Lung (tissue), 12 donors: ENCODE data around the gene CCDC57. TPM values are rescaled to one million over a fixed set of nuclear protein-coding genes. Genes with fewer than 3 reads are reported as not detected.

Experiments
- ATAC-seq: fragments of 200-7000 bp; cut with Tn5 transposase; one replicate; pipeline ENCODE4 v1.9.1; 2020; ENCODE audit warnings: moderate number of reproducible peaks; ENCODE audit not compliant: insufficient read depth, low FRiP score
- DNase-seq, 3 donors: peaks; one replicate each; pipeline ENCODE4 v3.0.0-alpha.2; 2013 to 2017
- H3K27ac ChIP-seq, 2 donors: one replicate each; pipeline ENCODE4 v1.5.1; 2013; ENCODE audit warnings: mild to moderate bottlenecking in 2 of 2, moderate library complexity in 2 of 2, control low read depth in 1 of 2, inconsistent platforms in 1 of 2, low read depth in 1 of 2, low read length in 1 of 2
- H3K27me3 ChIP-seq, 3 donors: one replicate each; pipeline ENCODE4 v1.5.1; 2013; ENCODE audit warnings: low read length in 2 of 3; ENCODE audit not compliant: control insufficient read depth in 3 of 3, insufficient read depth in 3 of 3
- H3K36me3 ChIP-seq, 4 donors: one replicate each; pipeline ENCODE4 v1.5.1; 2013; ENCODE audit warnings: low read length in 4 of 4, mild to moderate bottlenecking in 1 of 4, moderate library complexity in 1 of 4; ENCODE audit not compliant: control insufficient read depth in 4 of 4, insufficient read depth in 4 of 4
- H3K4me1 ChIP-seq, 5 donors: one replicate each; pipeline ENCODE4 v1.5.1; 2013; ENCODE audit warnings: low read length in 5 of 5, mild to moderate bottlenecking in 2 of 5, moderate library complexity in 1 of 5; ENCODE audit not compliant: control insufficient read depth in 5 of 5, insufficient read depth in 5 of 5
- H3K4me3 ChIP-seq: one replicate; pipeline ENCODE4 v1.5.1; 2013; ENCODE audit warnings: mild to moderate bottlenecking, control low read depth, moderate library complexity
- H3K9ac ChIP-seq, 2 donors: one replicate each; pipeline ENCODE4 v1.5.1; 2013; ENCODE audit warnings: low read length in 2 of 2, control low read depth in 1 of 2; ENCODE audit not compliant: insufficient read depth in 1 of 2
- H3K9me3 ChIP-seq, 4 donors: one replicate each; pipeline ENCODE4 v1.5.1; 2013; ENCODE audit warnings: low read length in 3 of 4, mild to moderate bottlenecking in 1 of 4, moderate library complexity in 1 of 4; ENCODE audit not compliant: control insufficient read depth in 4 of 4, insufficient read depth in 3 of 4
- WGBS, 2 donors: extraction: QIAGEN DNeasy Blood & Tissue Kit; methylation state at CpG; one replicate each; pipeline ENCODE4 v1.1.7; 2013; 5-methylcytosine and 5-hydroxymethylcytosine counted together
- polyA plus RNA-seq, 2 donors: library from polyadenylated mRNA; stranded (reverse); fragments of 200-250 nt; gene quantifications; one replicate each; pipeline ENCODE4 v1.2.1, GENCODE V29; 2013
- total RNA-seq, 2 donors: library from RNA; depleted of rRNA in 1 of 2; stranded (reverse); fragments of >200 nt in 1 of 2; gene quantifications; one replicate each; pipeline ENCODE4 v1.2.1, GENCODE V29; 2014 to 2021
- TF ChIP-seq, protein P1 (sequence below): IDR thresholded peaks from 2 replicates; pipeline ENCODE4 v1.5.1; 2012; ENCODE audit warnings: mild to moderate bottlenecking; ENCODE audit errors: control extremely low read depth, extremely low read depth
- donor health status: control.
- donor health status: control.
- donor health status: Bipolar disorder and iron deficiency.
- donor health status: healthy.
- donor health status: DM: yes; HTN: yes; CAD: no.

The CCDC57 gene
- total and polyA plus RNA-seq, 4 donors, result 33.2 to 128 (median 74.9) TPM

DNA sequence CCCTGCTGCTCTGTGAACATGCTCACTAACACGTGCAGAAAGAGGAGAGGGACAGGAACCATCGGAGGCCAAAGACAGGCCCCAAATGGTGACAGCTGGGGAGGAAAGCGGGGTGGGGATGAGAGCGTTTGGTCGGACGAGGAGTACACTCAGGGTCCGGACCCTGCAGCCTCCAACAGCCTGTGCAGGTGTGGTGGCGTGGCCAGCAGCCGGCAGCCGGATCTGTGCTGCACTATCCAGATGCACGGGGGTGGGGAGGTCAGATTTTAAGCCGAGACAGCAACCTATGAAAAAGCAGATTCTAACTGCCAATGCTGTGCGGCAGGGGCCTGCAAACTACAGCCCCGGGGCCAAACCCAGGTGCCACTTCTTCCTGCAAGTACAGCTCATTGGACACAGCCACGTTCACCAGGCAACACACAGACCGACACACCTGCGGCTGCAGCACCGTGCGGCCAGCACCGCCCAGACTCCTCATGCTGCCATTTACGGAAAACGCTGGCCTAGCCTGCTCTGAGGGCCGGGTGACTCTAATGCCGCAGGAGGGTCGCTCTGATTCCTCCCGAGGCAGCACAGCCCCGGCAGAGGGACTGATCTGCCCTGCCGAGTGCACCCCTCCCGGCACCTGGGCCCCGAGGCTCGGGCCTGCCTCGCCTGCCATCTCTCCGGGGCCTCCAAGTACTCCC lies 37.4 kb upstream of the CCDC57 start:
- H3K4me1 ChIP-seq, result peaks cover 0 to 5% (median 0%) of the 10 kb centered on the region in 5 donors
- no peaks in the 10 kb centered on the region for H3K27me3 ChIP-seq
- H3K9me3 ChIP-seq, result no peaks in the 10 kb centered on the region
- no peak overlapping the region for H3K4me3 ChIP-seq
- TF ChIP-seq, protein P1, sequence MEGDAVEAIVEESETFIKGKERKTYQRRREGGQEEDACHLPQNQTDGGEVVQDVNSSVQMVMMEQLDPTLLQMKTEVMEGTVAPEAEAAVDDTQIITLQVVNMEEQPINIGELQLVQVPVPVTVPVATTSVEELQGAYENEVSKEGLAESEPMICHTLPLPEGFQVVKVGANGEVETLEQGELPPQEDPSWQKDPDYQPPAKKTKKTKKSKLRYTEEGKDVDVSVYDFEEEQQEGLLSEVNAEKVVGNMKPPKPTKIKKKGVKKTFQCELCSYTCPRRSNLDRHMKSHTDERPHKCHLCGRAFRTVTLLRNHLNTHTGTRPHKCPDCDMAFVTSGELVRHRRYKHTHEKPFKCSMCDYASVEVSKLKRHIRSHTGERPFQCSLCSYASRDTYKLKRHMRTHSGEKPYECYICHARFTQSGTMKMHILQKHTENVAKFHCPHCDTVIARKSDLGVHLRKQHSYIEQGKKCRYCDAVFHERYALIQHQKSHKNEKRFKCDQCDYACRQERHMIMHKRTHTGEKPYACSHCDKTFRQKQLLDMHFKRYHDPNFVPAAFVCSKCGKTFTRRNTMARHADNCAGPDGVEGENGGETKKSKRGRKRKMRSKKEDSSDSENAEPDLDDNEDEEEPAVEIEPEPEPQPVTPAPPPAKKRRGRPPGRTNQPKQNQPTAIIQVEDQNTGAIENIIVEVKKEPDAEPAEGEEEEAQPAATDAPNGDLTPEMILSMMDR, result no peak
- DNase-seq (no peak), ATAC-seq (no peak)
- 93 to 95% methylated on average over 32 to 33 of the region's 33 CpGs for WGBS, 2 donors
- H3K9ac ChIP-seq, result no peak overlapping the region
- H3K36me3 ChIP-seq, result peaks cover 36 to 94% (median 61%) of the 10 kb centered on the region in 4 donors
- H3K27ac ChIP-seq, result no peak overlapping the region

DNA sequence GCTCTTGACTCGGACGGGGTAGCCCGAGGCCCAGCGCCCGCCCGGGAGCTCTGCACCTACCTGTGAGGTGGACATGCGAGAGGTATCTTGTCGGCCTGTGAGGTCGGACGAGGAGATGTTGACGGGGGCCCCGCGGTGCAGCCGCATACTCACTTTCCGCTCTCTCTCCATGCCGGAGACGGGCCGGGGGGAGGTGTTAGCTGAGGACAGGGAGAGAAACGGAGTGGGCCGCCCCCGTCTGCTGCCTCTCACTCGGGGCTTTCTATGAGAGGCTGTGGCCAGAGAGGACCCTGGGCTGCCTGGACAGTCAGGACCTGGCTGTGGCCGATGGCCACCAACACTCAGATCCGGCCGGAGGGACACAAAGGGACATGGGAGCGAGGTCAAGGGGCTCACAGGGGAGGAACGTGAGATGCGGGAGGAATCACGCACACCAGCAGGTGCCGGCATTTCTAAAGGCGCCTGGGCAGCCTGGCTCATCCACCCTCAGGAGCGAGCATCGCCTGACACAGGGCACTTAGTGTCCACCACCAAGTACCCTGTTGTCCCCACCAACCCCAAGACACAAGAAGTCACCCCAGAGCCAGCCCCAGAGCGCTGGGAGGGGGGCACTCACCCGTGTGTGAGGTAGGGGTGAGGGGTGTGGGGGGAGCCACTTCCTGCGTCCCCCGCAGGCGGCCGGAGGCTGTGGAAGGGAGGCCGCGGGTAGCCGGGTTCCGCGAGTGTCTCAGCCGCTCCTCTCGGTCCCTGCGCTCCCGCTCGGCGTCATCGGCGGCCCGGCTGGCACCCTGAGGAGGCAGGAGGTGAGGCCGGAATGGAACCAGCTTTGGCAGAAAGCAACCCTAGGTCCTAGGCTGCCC lies 36.4 kb upstream of the CCDC57 start:
- Histone ChIP-seq H3K36me3 (peaks cover 36 to 96% (median 64%) of the 10 kb centered on the region in 4 donors), H3K27ac (no peak overlapping the region), H3K4me3 (no peak overlapping the region), H3K9ac (no peak overlapping the region), H3K9me3 (no peaks in the 10 kb centered on the region), H3K4me1 (peaks cover 0 to 5% (median 0%) of the 10 kb centered on the region in 5 donors), H3K27me3 (no peaks in the 10 kb centered on the region)
- no peak for DNase-seq
- 93% methylated on average over 51 to 54 of the region's 54 CpGs for WGBS, 2 donors
- no peak for ATAC-seq
- TF ChIP-seq, protein P1, result no peak

DNA sequence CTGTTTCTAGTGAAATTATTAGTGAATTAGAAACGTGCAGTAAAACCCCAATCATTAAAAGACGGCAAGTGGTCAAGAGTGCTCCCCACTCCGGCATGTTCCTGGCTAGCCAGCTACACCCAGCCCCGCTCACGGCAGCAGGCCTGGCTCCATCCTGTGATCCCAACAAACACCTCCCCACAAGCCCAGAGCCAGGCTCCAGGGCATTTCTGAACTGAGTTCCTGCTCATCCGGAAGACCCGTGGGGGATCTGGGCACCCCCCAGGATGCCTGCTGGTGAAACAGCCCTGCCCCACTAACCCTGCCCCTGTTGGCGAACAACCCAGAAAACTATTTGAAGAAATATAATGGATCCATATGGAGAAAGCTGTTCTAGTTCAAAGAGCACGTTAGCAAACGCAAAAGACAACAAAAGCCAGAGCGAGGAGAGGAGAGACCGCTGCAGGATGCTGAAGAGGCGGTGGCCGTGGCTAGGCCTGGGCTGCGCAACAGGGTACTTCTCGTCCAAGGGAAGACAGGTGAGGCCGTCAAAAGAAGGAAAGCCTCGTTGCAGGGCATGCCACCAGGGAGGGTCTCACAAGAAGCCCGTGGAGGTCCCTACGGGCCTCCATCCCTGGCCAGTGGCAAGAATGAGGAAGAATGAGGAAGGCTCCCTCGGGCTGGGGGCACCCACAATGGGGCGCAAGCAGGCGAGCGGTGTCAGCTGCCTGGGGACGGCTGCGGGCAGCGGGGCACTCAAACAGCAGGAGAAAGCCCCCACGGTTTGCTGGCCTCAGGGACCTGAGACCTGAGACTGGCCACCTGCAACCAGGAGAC lies 35.4 kb upstream of the CCDC57 start:
- Histone ChIP-seq H3K36me3 (peaks cover 36 to 98% (median 69%) of the 10 kb centered on the region in 4 donors), H3K9me3 (no peaks in the 10 kb centered on the region), H3K27ac (no peak overlapping the region), H3K9ac (no peak overlapping the region), H3K4me1 (peaks cover 3 to 10% (median 4%) of the 10 kb centered on the region in 5 donors), H3K27me3 (no peaks in the 10 kb centered on the region), H3K4me3 (no peak overlapping the region)
- ATAC-seq (no peak), DNase-seq (no peak)
- WGBS, 2 donors, result 83 to 88% methylated on average over 28 of the region's 28 CpGs
- TF ChIP-seq, protein P1, result no peak
